H9 (cell line): ENCODE data around the gene FBXL16. TPM values are rescaled to one million over a fixed set of nuclear protein-coding genes. Genes with fewer than 3 reads are reported as not detected.

Source experiments
- DNase-seq: peaks from one replicate; pipeline ENCODE4 v3.0.0-alpha.2; 2017
- H2AFZ ChIP-seq: one replicate; pipeline ENCODE4 v1.6.1; 2013; ENCODE audit warnings: mild to moderate bottlenecking, low read length, control low read depth, moderate library complexity
- H2AK5ac ChIP-seq: 2 replicates; pipeline ENCODE4 v1.6.1; 2013; ENCODE audit warnings: low read length, control low read depth, mixed read lengths; ENCODE audit not compliant: insufficient read length
- H2BK120ac ChIP-seq: one replicate; pipeline ENCODE4 v1.6.1; 2013; ENCODE audit warnings: low read depth, mild to moderate bottlenecking, low read length, control low read depth, inconsistent platforms; ENCODE audit not compliant: poor library complexity, severe bottlenecking
- H2BK12ac ChIP-seq: 2 replicates; pipeline ENCODE4 v1.6.1; 2013; ENCODE audit warnings: low read length, control low read depth, mixed read lengths, low read depth; ENCODE audit not compliant: insufficient read length
- H2BK15ac ChIP-seq: 2 replicates; pipeline ENCODE4 v1.6.1; 2013; ENCODE audit warnings: low read depth, low read length, control low read depth
- H2BK20ac ChIP-seq: one replicate; pipeline ENCODE4 v1.6.1; 2013; ENCODE audit warnings: low read depth, mild to moderate bottlenecking, low read length, control low read depth, inconsistent platforms; ENCODE audit not compliant: poor library complexity, severe bottlenecking
- H2BK5ac ChIP-seq: 2 replicates; pipeline ENCODE4 v1.6.1; 2013; ENCODE audit warnings: low read length, control low read depth, mixed read lengths; ENCODE audit not compliant: insufficient read length
- H3K14ac ChIP-seq: 2 replicates; pipeline ENCODE4 v1.6.1; 2013; ENCODE audit warnings: low read length, control low read depth; ENCODE audit not compliant: insufficient read depth
- H3K18ac ChIP-seq: 2 replicates; pipeline ENCODE4 v1.6.1; 2013; ENCODE audit warnings: low read depth, mild to moderate bottlenecking, mixed read lengths, low read length, control low read depth; ENCODE audit not compliant: insufficient read length
- H3K23ac ChIP-seq: 2 replicates; pipeline ENCODE4 v1.6.1; 2013; ENCODE audit warnings: low read length, control low read depth, mixed read lengths, low read depth; ENCODE audit not compliant: insufficient read length
- H3K23me2 ChIP-seq: 2 replicates; pipeline ENCODE4 v1.6.1; 2013; ENCODE audit warnings: low read depth, mild to moderate bottlenecking, mixed read lengths, low read length, control low read depth; ENCODE audit not compliant: insufficient read length, poor library complexity, severe bottlenecking
- H3K27ac ChIP-seq: 2 replicates; pipeline ENCODE4 v1.5.1; 2013; ENCODE audit warnings: low read length, control low read depth, mixed read lengths, low read depth; ENCODE audit not compliant: insufficient read length
- H3K27me3 ChIP-seq: 2 replicates; pipeline ENCODE4 v1.6.1; 2013; ENCODE audit warnings: low read length, control low read depth, inconsistent platforms; ENCODE audit not compliant: insufficient read depth
- H3K4ac ChIP-seq: 2 replicates; pipeline ENCODE4 v1.6.1; 2013; ENCODE audit warnings: low read depth, mild to moderate bottlenecking, control low read depth, inconsistent platforms, low read length, moderate library complexity
- H3K4me1 ChIP-seq: 2 replicates; pipeline ENCODE4 v1.6.1; 2013; ENCODE audit warnings: low read length, control low read depth, inconsistent platforms; ENCODE audit not compliant: insufficient read depth
- H3K4me2 ChIP-seq: 2 replicates; pipeline ENCODE4 v1.6.1; 2013; ENCODE audit warnings: low read length, control low read depth, mixed read lengths; ENCODE audit not compliant: insufficient read length, insufficient read depth
- H3K56ac ChIP-seq: 2 replicates; pipeline ENCODE4 v1.6.1; 2013; ENCODE audit warnings: low read depth, mild to moderate bottlenecking, mixed read lengths, low read length, control low read depth; ENCODE audit not compliant: insufficient read length
- H3K79me1 ChIP-seq: 2 replicates; pipeline ENCODE4 v1.6.1; 2013; ENCODE audit warnings: low read depth, mild to moderate bottlenecking, moderate library complexity, low read length, control low read depth, inconsistent platforms; ENCODE audit not compliant: insufficient read depth, poor library complexity, severe bottlenecking
- H3K79me2 ChIP-seq: 2 replicates; pipeline ENCODE4 v1.6.1; 2013; ENCODE audit warnings: low read length, control low read depth, inconsistent platforms; ENCODE audit not compliant: insufficient read depth
- H3K9ac ChIP-seq: 2 replicates; pipeline ENCODE4 v1.6.1; 2013; ENCODE audit warnings: low read length, control low read depth, mixed read lengths; ENCODE audit not compliant: insufficient read length; ENCODE audit errors: extremely low read depth
- H3K9me3 ChIP-seq: one replicate; pipeline ENCODE4 v1.6.1; 2013; ENCODE audit warnings: low read depth, low read length, inconsistent platforms; ENCODE audit not compliant: control insufficient read depth
- H3T11ph ChIP-seq: one replicate; pipeline ENCODE4 v1.6.1; 2013; ENCODE audit warnings: mild to moderate bottlenecking, low read length, control low read depth, inconsistent platforms
- H4K20me1 ChIP-seq: one replicate; pipeline ENCODE4 v1.6.1; 2013; ENCODE audit not compliant: control insufficient read depth, insufficient read length, insufficient read depth
- H4K5ac ChIP-seq: 2 replicates; pipeline ENCODE4 v1.6.1; 2013; ENCODE audit warnings: low read depth, mild to moderate bottlenecking, mixed read lengths, low read length, control low read depth; ENCODE audit not compliant: insufficient read length
- H4K8ac ChIP-seq: replicated peaks from 2 replicates; pipeline ENCODE4 v1.6.1; 2013; ENCODE audit warnings: low read length, control low read depth, mixed read lengths, low read depth; ENCODE audit not compliant: insufficient read length
- H4K91ac ChIP-seq: 2 replicates; pipeline ENCODE4 v1.6.1; 2013; ENCODE audit warnings: low read depth, mild to moderate bottlenecking, moderate library complexity, mixed read lengths, low read length, control low read depth; ENCODE audit not compliant: insufficient read length
- H3K27ac Mint-ChIP-seq, 3 experiments: 2 replicates in 2 of 3; 3 replicates in 1 of 3; pipeline ENCODE4 v1.8.0; 2020 to 2021; ENCODE audit warnings: mixed read lengths in 3 of 3, mild to moderate bottlenecking in 1 of 3, moderate library complexity in 1 of 3
- H3K27me3 Mint-ChIP-seq: 2 replicates; pipeline ENCODE4 v1.8.0; 2021; ENCODE audit warnings: low read depth, mild to moderate bottlenecking, moderate library complexity, mixed read lengths
- H3K36me3 Mint-ChIP-seq, 3 experiments: 2 replicates in 2 of 3; 3 replicates in 1 of 3; pipeline ENCODE4 v1.8.0; 2020 to 2021; ENCODE audit warnings: low read depth in 3 of 3, mixed read lengths in 3 of 3; ENCODE audit not compliant: insufficient read depth in 1 of 3
- H3K4me1 Mint-ChIP-seq, 2 experiments: 2 replicates each; pipeline ENCODE4 v1.8.0; 2020; ENCODE audit warnings: mixed read lengths in 2 of 2
- H3K4me3 Mint-ChIP-seq, 2 experiments: 2 replicates in 1 of 2; 3 replicates in 1 of 2; pipeline ENCODE4 v1.8.0; 2020 to 2021; ENCODE audit warnings: mild to moderate bottlenecking in 2 of 2, mixed read lengths in 2 of 2, moderate library complexity in 1 of 2
- H3K9me3 Mint-ChIP-seq, 2 experiments: 2 replicates in 1 of 2; 3 replicates in 1 of 2; pipeline ENCODE4 v1.8.0; 2020; ENCODE audit warnings: mild to moderate bottlenecking in 2 of 2, mixed read lengths in 2 of 2, moderate library complexity in 1 of 2
- CTCF ChIP-seq: fragments of 200-600 bp; sonication (generic); conservative IDR thresholded peaks from 3 replicates; pipeline ENCODE4 v1.8.0; 2021; ENCODE audit warnings: antibody characterized with exemption, mild to moderate bottlenecking
- WGBS: extraction: QIAGEN DNeasy Blood & Tissue Kit; methylation state at CpG from one replicate; pipeline ENCODE4 v1.1.7; 2013; ENCODE audit warnings: missing lambda C conversion rate, low lambda C conversion rate, mixed read lengths; ENCODE audit not compliant: insufficient read length; ENCODE audit errors: extremely low coverage; 5-methylcytosine and 5-hydroxymethylcytosine counted together
- total RNA-seq: library from RNA; stranded (reverse); gene quantifications from 2 replicates; pipeline ENCODE4 v1.2.1, GENCODE V29; 2021

The FBXL16 gene
- total RNA-seq, 1 experiment from 2014 or later, result 9.6 TPM

DNA sequence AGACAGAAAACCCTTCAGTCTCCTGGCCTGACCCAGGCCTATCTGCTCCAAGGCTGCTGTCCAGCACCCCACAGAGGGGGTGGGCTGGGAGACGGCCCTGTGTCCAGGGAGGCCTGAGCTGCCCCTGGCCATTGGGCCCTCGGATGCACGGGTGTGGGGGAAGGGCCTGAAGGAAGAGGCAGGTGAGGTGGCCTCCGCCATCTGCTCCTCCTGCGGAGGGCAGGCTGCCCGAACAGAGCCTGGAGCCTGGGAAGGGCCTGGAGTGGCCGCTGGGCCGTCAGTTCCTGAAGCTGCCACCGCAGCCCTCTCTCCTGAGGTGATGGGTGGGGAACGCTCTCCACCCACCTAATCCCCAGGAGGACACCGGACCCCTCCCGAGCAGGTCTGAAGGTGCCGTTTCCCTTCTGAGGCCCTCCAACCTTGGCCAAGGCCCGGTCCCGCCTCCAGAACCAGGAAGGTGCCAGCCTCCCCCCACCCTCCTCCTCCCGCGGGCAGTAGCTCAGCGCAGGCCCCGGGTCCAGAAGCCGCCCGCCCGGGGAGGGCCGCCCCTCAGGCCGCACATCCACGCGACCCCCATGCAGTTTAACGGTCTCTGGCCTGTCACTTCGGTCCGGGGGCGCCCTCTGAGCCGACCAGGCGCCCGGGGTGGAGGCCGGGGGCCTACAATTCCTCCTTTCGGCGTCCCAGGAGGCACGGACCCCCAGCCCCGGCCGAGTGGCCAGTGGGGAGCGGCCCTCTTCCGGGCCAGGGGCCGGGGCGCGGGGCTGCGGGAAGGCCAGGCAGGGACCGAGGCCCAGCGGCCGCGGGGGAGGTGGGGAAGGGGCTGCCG is 835 bp downstream of the FBXL16 start:
- H3K23ac ChIP-seq, result no peak overlapping the region
- Mint-ChIP-seq H3K9me3 (peaks cover 0 to 2% of the 10 kb centered on the region in 2 experiments; a peak in 1 of 5 replicates), H3K36me3 (peaks cover 0 to 3% (median 0%) of the 10 kb centered on the region in 3 experiments; a peak in 2 of 7 replicates), H3K27ac (no peak overlapping the region), H3K4me1 (peaks cover 0 to 7% of the 10 kb centered on the region in 2 experiments; a peak in 1 of 4 replicates), H3K4me3 (peak overlapping the region; percentile 40 to 63; a peak in 4 of 5 replicates), H3K27me3 (peaks cover 88% of the 10 kb centered on the region)
- no peak overlapping the region for H4K5ac ChIP-seq
- H3K23me2 ChIP-seq, result peaks cover 4% of the 10 kb centered on the region
- no peak overlapping the region for H4K8ac ChIP-seq
- H4K91ac ChIP-seq, result no peak overlapping the region
- H2BK12ac ChIP-seq, result no peak overlapping the region
- H3K27me3 ChIP-seq, result peaks cover 55% of the 10 kb centered on the region; the same call in 1 of the 2 replicates
- H2BK120ac ChIP-seq, result no peak overlapping the region
- H2BK15ac ChIP-seq, result no peak overlapping the region
- H3K4me2 ChIP-seq, result no peak overlapping the region
- no peak overlapping the region for H2BK20ac ChIP-seq
- no peak overlapping the region for H3K56ac ChIP-seq
- H3K9ac ChIP-seq, result no peak overlapping the region
- WGBS, result no CpG with 5 or more reads among the region's 50 CpGs
- H3K14ac ChIP-seq, result no peak overlapping the region
- no peak overlapping the region for H2AFZ ChIP-seq
- no peak overlapping the region for H3K27ac ChIP-seq
- no peaks in the 10 kb centered on the region for H4K20me1 ChIP-seq
- no peaks in the 10 kb centered on the region for H3K79me2 ChIP-seq
- no peaks in the 10 kb centered on the region for H3K4me1 ChIP-seq
- no peak overlapping the region for H3T11ph ChIP-seq
- H3K4ac ChIP-seq, result no peak overlapping the region
- H2AK5ac ChIP-seq, result no peak overlapping the region
- no peak overlapping the region for H3K18ac ChIP-seq
- H3K9me3 ChIP-seq, result no peaks in the 10 kb centered on the region
- TF ChIP-seq CTCF, result no peak
- no peak overlapping the region for H2BK5ac ChIP-seq
- DNase-seq, result no peak
- H3K79me1 ChIP-seq, result no peaks in the 10 kb centered on the region
